Measurements from ENCODE around the gene RBM17.
"Not testable (repeated sequence)": the region's sequence is repeated elsewhere in the genome, so short reads cannot be mapped to it uniquely, and the experiment has no call there.

DNA sequence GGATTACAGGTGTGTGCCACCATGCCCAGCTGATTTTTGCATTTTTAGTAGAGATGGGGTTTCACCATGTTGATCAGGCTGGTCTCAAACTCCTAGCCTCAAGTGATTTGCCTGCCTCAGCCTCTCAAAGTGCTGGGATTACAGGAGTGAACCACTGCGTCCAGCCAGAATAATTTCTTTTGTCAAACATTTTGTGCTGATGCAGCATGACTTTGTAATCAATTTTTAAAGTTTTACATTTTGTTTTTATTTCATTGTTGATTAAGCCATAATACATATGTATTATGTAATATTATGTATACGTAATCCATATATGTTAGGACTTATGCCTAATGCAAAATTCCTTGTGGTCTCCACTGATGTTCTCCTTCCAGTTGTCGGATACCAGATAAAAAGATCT lies 18.8 kb downstream of the RBM17 start:
- not testable (repeated sequence) for TF ChIP-seq POLR2A (IDR thresholded peaks at IDR 0.05; ENCODE audit: borderline replicate concordance, extremely low read depth, insufficient read depth, insufficient read length); RAD21 (IDR thresholded peaks at IDR 0.05; ENCODE audit: low read depth); POLR2AphosphoS5 (IDR thresholded peaks at IDR 0.05; ENCODE audit: low read depth, low read length)
- TF ChIP-seq, protein P1, sequence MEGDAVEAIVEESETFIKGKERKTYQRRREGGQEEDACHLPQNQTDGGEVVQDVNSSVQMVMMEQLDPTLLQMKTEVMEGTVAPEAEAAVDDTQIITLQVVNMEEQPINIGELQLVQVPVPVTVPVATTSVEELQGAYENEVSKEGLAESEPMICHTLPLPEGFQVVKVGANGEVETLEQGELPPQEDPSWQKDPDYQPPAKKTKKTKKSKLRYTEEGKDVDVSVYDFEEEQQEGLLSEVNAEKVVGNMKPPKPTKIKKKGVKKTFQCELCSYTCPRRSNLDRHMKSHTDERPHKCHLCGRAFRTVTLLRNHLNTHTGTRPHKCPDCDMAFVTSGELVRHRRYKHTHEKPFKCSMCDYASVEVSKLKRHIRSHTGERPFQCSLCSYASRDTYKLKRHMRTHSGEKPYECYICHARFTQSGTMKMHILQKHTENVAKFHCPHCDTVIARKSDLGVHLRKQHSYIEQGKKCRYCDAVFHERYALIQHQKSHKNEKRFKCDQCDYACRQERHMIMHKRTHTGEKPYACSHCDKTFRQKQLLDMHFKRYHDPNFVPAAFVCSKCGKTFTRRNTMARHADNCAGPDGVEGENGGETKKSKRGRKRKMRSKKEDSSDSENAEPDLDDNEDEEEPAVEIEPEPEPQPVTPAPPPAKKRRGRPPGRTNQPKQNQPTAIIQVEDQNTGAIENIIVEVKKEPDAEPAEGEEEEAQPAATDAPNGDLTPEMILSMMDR (IDR thresholded peaks at IDR 0.05 in 2 of 3, conservative IDR thresholded peaks at IDR 0.05 in 1 of 3; ENCODE audit: borderline replicate concordance in 1 of 3, insufficient read depth in 1 of 3, low read depth in 2 of 3, low read length in 2 of 3), result not testable (repeated sequence)
- TF ChIP-seq, protein P2, sequence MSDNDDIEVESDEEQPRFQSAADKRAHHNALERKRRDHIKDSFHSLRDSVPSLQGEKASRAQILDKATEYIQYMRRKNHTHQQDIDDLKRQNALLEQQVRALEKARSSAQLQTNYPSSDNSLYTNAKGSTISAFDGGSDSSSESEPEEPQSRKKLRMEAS (IDR thresholded peaks at IDR 0.05), result not testable (repeated sequence)

Measured in HCT116 (cell line).